ENCODE data around the gene SVOPL.

SVOPL gene

DNA sequence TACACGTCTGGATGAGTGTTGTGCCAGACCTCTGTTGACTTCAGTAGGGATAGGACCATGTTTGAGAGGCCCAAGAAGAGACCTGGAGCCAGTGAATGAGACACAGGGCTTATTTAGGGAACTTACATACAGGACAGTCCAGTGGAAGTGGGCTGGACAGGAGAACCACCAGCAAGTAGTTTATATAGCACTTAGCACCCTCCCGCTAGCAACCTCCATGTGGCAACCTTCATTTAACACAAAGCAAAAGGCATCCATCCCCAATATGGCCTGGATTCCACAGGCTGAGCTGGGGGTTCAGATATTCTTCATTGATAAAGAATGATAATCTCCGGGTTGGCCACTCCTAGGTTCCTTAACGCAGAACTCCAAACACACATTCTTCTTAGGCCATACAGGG is 147.4 kb downstream of the SVOPL start:
- no peak for DNase-seq

- no peak for DNase-seq
Observed at GRCh38 chr7:138551102-138551501, 150.1 kb downstream of the SVOPL start.

DNA sequence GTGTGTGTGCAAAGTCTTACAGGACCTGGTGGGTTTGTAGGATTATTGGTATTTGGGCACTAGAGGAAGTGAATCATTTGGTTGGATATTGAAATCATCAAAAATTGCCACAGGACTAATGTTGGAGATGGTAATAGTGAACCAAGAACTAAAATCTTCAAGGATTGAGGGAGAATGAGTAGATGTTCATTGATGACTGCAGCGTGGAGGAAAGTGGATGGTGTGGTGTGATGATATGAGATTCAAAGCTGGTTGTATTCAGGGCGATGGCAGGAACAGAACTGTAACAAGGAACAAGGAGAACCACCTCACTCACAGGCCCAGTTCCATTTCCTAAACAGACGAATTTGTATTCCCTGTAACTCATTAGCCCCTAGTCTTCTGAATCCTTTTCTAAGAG is 150.8 kb downstream of the SVOPL start:
- no peak for DNase-seq

DNA sequence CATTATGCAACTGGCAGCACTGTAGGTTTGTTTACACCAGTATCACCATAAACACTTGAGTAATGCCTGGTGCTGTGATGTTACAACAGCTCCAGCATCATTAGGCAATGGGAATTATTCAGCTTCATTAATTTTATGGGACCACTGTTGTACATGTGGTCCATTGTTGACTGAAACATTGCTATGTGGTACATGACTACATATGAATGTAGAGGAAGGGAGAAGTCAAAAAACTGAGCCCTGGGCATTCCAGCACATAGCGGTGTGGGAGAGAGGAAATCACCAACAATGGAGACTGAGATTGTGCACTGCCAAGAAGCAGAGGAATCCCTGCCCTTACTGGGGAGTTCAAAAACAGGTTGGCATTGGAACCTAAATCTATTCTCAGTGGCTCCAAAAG is 152.1 kb downstream of the SVOPL start:
- DNase-seq: no peak

- DNase-seq: no peak
Observed at GRCh38 chr7:138546829-138547228, 154.3 kb downstream of the SVOPL start.

DNA sequence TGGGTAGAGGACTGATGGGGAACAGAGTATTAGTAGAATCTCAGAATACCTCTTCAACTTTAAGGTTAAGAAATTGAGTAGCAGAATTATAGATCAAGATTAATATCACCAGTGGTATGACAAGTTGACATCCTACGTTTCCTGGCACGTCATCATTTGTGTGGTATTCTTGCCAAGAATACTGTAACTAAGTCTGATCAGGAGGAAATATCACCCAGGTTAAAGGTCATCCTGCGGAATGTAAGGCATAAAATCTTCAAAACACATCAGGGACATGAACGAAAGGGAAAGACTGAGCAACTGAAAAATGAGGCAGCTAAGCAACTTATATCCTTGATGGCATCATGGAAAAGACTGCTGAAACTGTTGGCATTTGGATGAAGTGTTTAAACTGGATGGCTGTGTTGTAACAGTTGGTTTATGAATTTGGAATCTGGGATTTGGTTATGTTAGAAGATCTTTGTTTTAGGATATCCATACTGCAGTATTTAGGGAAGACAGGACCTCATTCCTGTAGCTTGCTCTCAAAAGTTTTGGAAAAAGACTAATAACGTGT is 155.0 kb downstream of the SVOPL start:
- no peak for DNase-seq

DNA sequence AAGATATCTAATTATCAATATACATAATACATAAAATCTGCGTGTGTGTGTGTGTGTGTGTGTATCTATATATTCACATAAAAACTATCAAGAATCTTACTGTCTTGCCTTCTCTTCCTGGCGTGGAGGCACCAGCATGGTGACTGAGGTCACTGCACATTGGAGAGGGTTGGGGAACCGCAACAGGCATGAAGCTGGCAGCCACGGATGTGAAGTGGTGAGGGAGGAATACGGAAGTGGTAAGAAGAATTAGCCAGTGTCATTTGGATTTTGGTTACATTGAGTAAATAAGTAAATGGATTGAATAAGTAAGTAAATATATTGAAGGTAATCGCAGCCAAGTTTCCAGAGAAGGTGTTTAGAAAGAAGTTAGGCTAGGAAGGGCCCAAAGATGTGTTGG is 156.0 kb downstream of the SVOPL start:
- no peak for DNase-seq
